KOPT-K1 (cell line): ENCODE results near the gene CENPC.
"Not testable (repeated sequence)": the region's sequence is repeated elsewhere in the genome, so short reads cannot be mapped to it uniquely, and the experiment has no call there.

Experiments
- H3K27ac ChIP-seq: fragments of 200-600 bp; sonication (generic); 2 replicates; pipeline ENCODE4 v1.5.1; 2016; ENCODE audit warnings: antibody characterized with exemption, mild to moderate bottlenecking, low read depth, low read length; ENCODE audit not compliant: poor library complexity, severe bottlenecking
- H3K36me3 ChIP-seq: fragments of 200-600 bp; sonication (generic); 2 replicates; pipeline ENCODE4 v1.5.1; 2017; ENCODE audit warnings: antibody characterized with exemption, mild to moderate bottlenecking, low read length, moderate library complexity; ENCODE audit not compliant: insufficient read depth
- H3K9me3 ChIP-seq: fragments of 200-600 bp; sonication (generic); 2 replicates; pipeline ENCODE4 v1.5.1; 2017; ENCODE audit warnings: antibody characterized with exemption, low read length, mild to moderate bottlenecking; ENCODE audit not compliant: insufficient read depth, poor library complexity, severe bottlenecking

Gene CENPC

DNA sequence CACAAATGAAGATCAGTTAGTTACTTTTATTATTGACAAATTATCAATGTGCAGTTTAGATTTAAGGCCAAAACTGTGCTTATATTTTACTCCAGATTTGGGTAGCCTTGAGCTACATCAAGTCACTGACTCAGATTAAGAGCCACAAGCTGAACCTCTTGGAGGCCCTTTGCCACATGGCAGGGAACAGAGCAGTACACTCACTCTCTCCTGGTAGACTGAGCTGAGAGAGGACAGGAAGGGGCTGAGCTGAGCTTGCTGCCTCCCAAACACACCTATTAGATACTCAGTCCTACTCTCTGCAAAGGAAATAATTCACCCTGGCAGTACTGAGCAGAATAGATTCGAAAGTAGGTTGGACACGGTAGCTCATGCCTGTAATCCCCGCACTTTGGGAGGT is 21.0 kb upstream of the CENPC start:
- no peak overlapping the region for H3K27ac ChIP-seq
- H3K36me3 ChIP-seq = no peaks in the 10 kb centered on the region
- no peaks in the 10 kb centered on the region for H3K9me3 ChIP-seq

DNA sequence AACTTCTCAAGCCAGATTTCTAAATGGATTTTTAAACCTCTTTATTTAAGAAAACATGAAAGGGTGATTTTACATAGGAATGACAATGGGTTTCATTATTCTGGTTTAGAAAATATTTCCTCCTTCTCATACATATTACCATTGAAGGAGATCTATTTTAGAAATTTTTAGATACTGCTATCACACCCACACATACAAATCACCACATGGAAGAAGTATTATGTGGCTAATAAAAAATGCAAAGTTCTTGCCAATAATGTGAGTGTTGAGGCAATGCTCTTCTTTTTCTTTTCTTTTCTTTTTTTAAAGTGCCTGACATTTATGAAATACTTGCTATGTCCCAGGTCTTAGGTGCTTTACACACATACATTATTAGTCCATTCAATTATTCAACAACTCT is 20.0 kb upstream of the CENPC start:
- Histone ChIP-seq H3K36me3 (no peaks in the 10 kb centered on the region), H3K9me3 (no peaks in the 10 kb centered on the region), H3K27ac (no peak overlapping the region)

GRCh38 chr4:67558493-67558892 is 13.2 kb upstream of the CENPC start, which contains the start of gene STAP1:
Gene STAP1 (plus strand): TSS chr4:67558727. CDS start chr4:67558810, 83 bp downstream.
- no peak within 1 kb of the TSS for H3K27ac ChIP-seq
- H3K9me3 ChIP-seq = no peaks in the 10 kb centered on the region
- H3K36me3 ChIP-seq = no peaks in the 10 kb centered on the region

DNA sequence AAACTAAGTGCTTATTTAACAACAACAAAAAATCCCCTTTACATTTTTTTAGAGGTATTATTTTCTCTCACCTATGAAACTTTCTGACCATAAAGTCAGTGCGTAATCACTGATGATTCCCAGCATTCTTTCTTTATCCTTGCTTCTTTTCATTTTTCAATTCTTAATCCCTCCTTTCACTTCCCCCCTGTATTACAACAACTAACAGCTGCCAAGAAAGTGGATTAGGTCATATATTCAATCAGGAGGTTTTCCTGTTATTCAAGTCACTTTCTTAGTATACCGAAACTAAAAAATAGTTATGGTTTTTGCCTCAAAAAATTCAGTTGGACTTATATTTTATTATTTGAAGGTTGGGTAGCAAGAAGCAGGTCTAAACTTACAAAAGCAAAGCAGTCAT is 11.1 kb upstream of the CENPC start:
- Histone ChIP-seq H3K27ac (no peak overlapping the region), H3K9me3 (no peaks in the 10 kb centered on the region), H3K36me3 (no peaks in the 10 kb centered on the region)

GRCh38 chr4:67555447-67555846 is 10.1 kb upstream of the CENPC start:
- Histone ChIP-seq H3K9me3 (no peaks in the 10 kb centered on the region), H3K27ac (no peak overlapping the region), H3K36me3 (no peaks in the 10 kb centered on the region)

- no peak overlapping the region for H3K27ac ChIP-seq
- H3K9me3 ChIP-seq = no peaks in the 10 kb centered on the region
- H3K36me3 ChIP-seq = no peaks in the 10 kb centered on the region
These were observed 8.8 kb upstream of the CENPC start for GRCh38 chr4:67554096-67554495.

GRCh38 chr4:67552146-67552792 is 7.0 kb upstream of the CENPC start:
- H3K36me3 ChIP-seq, H3K27ac ChIP-seq, H3K9me3 ChIP-seq: not testable (repeated sequence)

GRCh38 chr4:67550857-67551256 is 5.6 kb upstream of the CENPC start:
- Histone ChIP-seq H3K9me3 (no peaks in the 10 kb centered on the region), H3K36me3 (no peaks in the 10 kb centered on the region), H3K27ac (no peak overlapping the region)

DNA sequence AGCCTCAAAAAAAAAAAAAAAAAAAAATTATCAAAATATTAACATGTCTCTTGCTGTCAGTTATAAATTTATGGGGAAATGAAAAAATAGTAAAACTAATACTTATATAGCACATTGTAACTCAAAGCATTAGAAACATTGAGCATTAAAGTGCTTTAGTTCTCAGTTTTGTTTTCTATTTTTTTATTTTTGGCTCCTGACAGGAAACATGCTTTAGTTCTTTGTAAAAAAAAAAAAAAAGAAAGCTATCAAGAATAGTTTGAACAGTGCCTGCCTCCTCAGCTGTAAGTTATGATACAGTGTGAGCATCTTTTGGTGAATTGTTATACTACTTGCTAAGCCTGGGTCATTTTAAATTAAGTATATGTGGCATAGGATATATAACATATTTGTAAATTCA is 5.1 kb upstream of the CENPC start:
- no peaks in the 10 kb centered on the region for H3K36me3 ChIP-seq
- H3K27ac ChIP-seq = no peak overlapping the region
- no peaks in the 10 kb centered on the region for H3K9me3 ChIP-seq

DNA sequence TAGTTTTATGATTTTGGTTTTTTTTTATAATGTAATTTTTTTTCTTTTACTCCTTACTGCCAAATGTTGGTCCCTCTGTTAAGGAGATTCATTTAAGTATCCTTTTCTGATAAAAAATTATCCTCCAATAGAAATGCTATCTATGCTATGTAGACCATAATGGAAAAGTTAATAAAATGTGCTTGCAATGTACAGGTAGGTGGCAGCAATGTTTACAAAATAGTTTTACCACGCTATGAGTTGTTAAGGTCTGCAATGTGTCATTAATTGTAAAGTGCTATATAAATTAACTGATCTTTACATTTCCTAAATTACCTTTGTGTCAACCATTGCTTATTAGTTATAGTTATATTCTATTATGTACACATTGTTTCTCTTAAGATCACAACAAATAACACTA is 3.8 kb upstream of the CENPC start:
- Histone ChIP-seq H3K36me3 (peaks cover under 1% of the 10 kb centered on the region; the same call in 1 of the 2 replicates), H3K27ac (no peak overlapping the region), H3K9me3 (no peaks in the 10 kb centered on the region)

DNA sequence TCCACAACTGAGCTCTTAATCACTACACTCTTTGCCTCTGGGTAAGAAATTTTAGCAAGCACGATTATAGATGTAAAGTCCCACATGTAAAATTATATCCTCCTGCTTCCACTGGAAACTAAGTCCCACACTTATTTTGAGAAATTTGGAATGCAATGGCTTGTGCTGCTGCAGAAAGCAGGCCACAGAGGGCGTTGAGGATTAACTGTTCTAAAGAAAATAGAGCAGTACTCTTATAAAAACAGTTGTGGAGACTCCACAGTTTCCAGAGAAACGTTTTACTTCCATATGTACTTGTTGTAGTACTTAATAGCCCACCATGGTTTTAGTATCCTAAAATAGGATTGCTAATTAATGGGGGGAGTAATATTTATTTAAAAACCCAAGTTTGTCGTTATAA is 1.7 kb upstream of the CENPC start:
- Histone ChIP-seq H3K36me3 (peaks cover 22% of the 10 kb centered on the region), H3K27ac (no peak overlapping the region), H3K9me3 (no peaks in the 10 kb centered on the region)

DNA sequence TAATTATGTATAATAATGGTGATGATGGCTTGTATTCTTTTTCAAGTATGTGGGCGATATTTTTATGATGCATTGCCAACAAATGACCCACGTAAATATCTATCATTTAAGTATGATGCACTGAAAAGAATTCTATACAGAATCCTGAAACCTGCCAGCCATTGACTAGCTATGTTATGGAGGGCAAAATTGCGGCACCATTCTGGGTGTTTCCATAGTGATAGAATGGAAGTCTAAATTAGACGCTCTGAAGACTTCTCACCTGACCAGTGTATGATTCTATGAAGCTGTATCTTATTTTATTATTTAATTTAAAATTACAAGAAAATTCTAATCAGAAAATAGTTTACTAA is 677 bp upstream of the CENPC start:
- Histone ChIP-seq H3K27ac (peak overlapping the region; percentile 82), H3K9me3 (no peaks in the 10 kb centered on the region), H3K36me3 (peaks cover 32% of the 10 kb centered on the region)

DNA sequence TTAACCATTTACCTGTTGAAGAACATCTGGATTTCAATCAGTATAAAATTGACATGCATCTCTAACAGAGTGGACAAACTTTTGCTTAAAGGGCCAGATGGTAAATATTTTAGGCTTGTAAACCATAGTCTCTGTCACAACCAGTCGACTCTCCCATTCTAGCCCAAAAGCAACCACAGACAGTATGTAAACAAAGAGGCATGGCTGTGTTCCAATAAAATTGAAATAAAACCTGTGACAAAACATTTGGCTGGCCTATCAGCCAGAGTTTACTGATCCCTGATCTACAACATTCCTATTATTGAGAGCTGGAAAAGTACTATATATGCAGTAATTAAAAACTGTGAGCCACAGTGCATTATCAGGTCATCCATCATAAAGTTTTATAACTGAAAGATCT is 3.2 kb downstream of the CENPC start:
- Histone ChIP-seq H3K36me3 (peaks cover 69% of the 10 kb centered on the region), H3K9me3 (no peaks in the 10 kb centered on the region), H3K27ac (no peak overlapping the region)

DNA sequence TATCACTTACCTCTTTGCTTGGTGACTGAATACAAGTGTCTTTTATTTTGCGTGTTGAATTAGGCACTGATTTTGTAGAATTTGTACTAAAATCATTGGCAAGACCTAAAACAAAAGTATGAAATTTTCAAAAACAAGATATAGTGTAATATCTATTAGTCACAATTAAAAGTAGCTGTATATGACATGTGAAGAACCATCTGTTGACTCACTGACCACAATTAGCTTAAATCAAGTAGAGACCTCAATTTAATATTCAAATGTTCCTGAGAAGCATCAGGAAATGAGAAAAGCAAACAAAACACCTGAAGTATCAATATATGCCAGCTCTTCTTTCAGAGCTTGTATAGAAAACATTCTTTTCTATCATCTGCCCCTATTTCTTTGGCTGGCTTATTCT is 5.5 kb downstream of the CENPC start:
- Histone ChIP-seq H3K36me3 (peaks cover 92% of the 10 kb centered on the region), H3K27ac (no peak overlapping the region), H3K9me3 (no peaks in the 10 kb centered on the region)

- Histone ChIP-seq H3K36me3 (peaks cover 96% of the 10 kb centered on the region), H3K9me3 (peaks cover 26% of the 10 kb centered on the region), H3K27ac (no peak overlapping the region)
These were observed 9.9 kb downstream of the CENPC start for GRCh38 chr4:67535280-67535840.

GRCh38 chr4:67533112-67533511 is 12.2 kb downstream of the CENPC start:
- H3K9me3 ChIP-seq = peaks cover 26% of the 10 kb centered on the region
- peaks cover 96% of the 10 kb centered on the region for H3K36me3 ChIP-seq
- no peak overlapping the region for H3K27ac ChIP-seq
